Measurements from ENCODE around the gene RIC1. TPM values are rescaled to one million over a fixed set of nuclear protein-coding genes. Genes with fewer than 3 reads are reported as not detected.
"Not testable (repeated sequence)": the region's sequence is repeated elsewhere in the genome, so short reads cannot be mapped to it uniquely, and the experiment has no call there.

The RIC1 gene
- polyA plus RNA-seq, 4 donors: 3.9 to 16.5 (median 6.8) TPM

- no peak overlapping the region for H3K27ac ChIP-seq (ENCODE audit: low read depth in 1 of 3, low read length in 2 of 3)
- WGBS, 3 donors: 73 to 85% (median 74%) methylated on average over 3 of the region's 3 CpGs
- FAIRE-seq (no peak), DNase-seq (no peak)
- H3K36me3 ChIP-seq (ENCODE audit: control insufficient read depth in 3 of 3, insufficient read depth in 2 of 3, low read depth in 1 of 3, low read length in 3 of 3): peaks cover 0 to 9% (median 0%) of the 10 kb centered on the region in 3 donors
- H3K4me1 ChIP-seq (ENCODE audit: control insufficient read depth in 3 of 3, insufficient read depth in 2 of 3, low read depth in 1 of 3, low read length in 2 of 3): no peaks in the 10 kb centered on the region
- H3K9me3 ChIP-seq (ENCODE audit: control insufficient read depth in 2 of 2, insufficient read depth in 1 of 2, low read depth in 1 of 2, low read length in 1 of 2): peaks cover 0 to 24% of the 10 kb centered on the region in 2 donors
- no peaks in the 10 kb centered on the region for H3K27me3 ChIP-seq (ENCODE audit: control insufficient read depth in 3 of 3, insufficient read depth in 3 of 3, low read length in 3 of 3)
- H3K4me3 ChIP-seq (ENCODE audit: low read depth in 1 of 3, low read length in 3 of 3): no peak overlapping the region
Observed at GRCh38 chr9:5665059-5665458, 36.2 kb downstream of the RIC1 start.

- WGBS, 3 donors: 90 to 97% (median 97%) methylated on average over 6 of the region's 6 CpGs
- H3K4me1 ChIP-seq (ENCODE audit: control insufficient read depth in 3 of 3, insufficient read depth in 2 of 3, low read depth in 1 of 3, low read length in 2 of 3): no peaks in the 10 kb centered on the region
- DNase-seq (no peak), FAIRE-seq (no peak)
- peaks cover 0 to 31% of the 10 kb centered on the region in 2 donors for H3K9me3 ChIP-seq (ENCODE audit: control insufficient read depth in 2 of 2, insufficient read depth in 1 of 2, low read depth in 1 of 2, low read length in 1 of 2)
- no peaks in the 10 kb centered on the region for H3K27me3 ChIP-seq (ENCODE audit: control insufficient read depth in 3 of 3, insufficient read depth in 3 of 3, low read length in 3 of 3)
- H3K27ac ChIP-seq (ENCODE audit: low read depth in 1 of 3, low read length in 2 of 3): no peak overlapping the region
- H3K4me3 ChIP-seq (ENCODE audit: low read depth in 1 of 3, low read length in 3 of 3): no peak overlapping the region
- peaks cover 0 to 11% (median 0%) of the 10 kb centered on the region in 3 donors for H3K36me3 ChIP-seq (ENCODE audit: control insufficient read depth in 3 of 3, insufficient read depth in 2 of 3, low read depth in 1 of 3, low read length in 3 of 3)
Observed at GRCh38 chr9:5667391-5667790, 38.5 kb downstream of the RIC1 start.

GRCh38 chr9:5670079-5670478 lies 41.2 kb downstream of the RIC1 start:
- WGBS, 3 donors: 74 to 95% (median 89%) methylated on average over 2 of the region's 2 CpGs
- Histone ChIP-seq H3K27ac (ENCODE audit: low read depth in 1 of 3, low read length in 2 of 3) (no peak overlapping the region), H3K4me1 (ENCODE audit: control insufficient read depth in 3 of 3, insufficient read depth in 2 of 3, low read depth in 1 of 3, low read length in 2 of 3) (no peaks in the 10 kb centered on the region), H3K9me3 (ENCODE audit: control insufficient read depth in 2 of 2, insufficient read depth in 1 of 2, low read depth in 1 of 2, low read length in 1 of 2) (peaks cover 0 to 27% of the 10 kb centered on the region in 2 donors), H3K4me3 (ENCODE audit: low read depth in 1 of 3, low read length in 3 of 3) (no peak overlapping the region), H3K27me3 (ENCODE audit: control insufficient read depth in 3 of 3, insufficient read depth in 3 of 3, low read length in 3 of 3) (no peaks in the 10 kb centered on the region), H3K36me3 (ENCODE audit: control insufficient read depth in 3 of 3, insufficient read depth in 2 of 3, low read depth in 1 of 3, low read length in 3 of 3) (peaks cover 0 to 11% (median 0%) of the 10 kb centered on the region in 3 donors)
- no peak for DNase-seq
- FAIRE-seq: no peak

GRCh38 chr9:5671711-5672353 lies 42.9 kb downstream of the RIC1 start:
- H3K27ac ChIP-seq (ENCODE audit: low read depth in 1 of 3, low read length in 2 of 3): no peak overlapping the region

GRCh38 chr9:5675046-5675445 lies 46.1 kb downstream of the RIC1 start:
- DNase-seq: peak in 1 of 2 donors; percentile 21
- H3K27me3 ChIP-seq (ENCODE audit: control insufficient read depth in 3 of 3, insufficient read depth in 3 of 3, low read length in 3 of 3); FAIRE-seq; H3K4me1 ChIP-seq (ENCODE audit: control insufficient read depth in 3 of 3, insufficient read depth in 2 of 3, low read depth in 1 of 3, low read length in 2 of 3); H3K4me3 ChIP-seq (ENCODE audit: low read depth in 1 of 3, low read length in 3 of 3); H3K27ac ChIP-seq (ENCODE audit: low read depth in 1 of 3, low read length in 2 of 3); H3K36me3 ChIP-seq (ENCODE audit: control insufficient read depth in 3 of 3, insufficient read depth in 2 of 3, low read depth in 1 of 3, low read length in 3 of 3); H3K9me3 ChIP-seq (ENCODE audit: control insufficient read depth in 2 of 2, insufficient read depth in 1 of 2, low read depth in 1 of 2, low read length in 1 of 2): not testable (repeated sequence)
- 90 to 93% (median 92%) methylated on average over 11 of the region's 11 CpGs for WGBS, 3 donors

More at GRCh38 chr9:5671711-5672353, 42.9 kb downstream of the RIC1 start:
- Histone ChIP-seq H3K27me3 (ENCODE audit: control insufficient read depth in 3 of 3, insufficient read depth in 3 of 3, low read length in 3 of 3) (no peaks in the 10 kb centered on the region), H3K36me3 (ENCODE audit: control insufficient read depth in 3 of 3, insufficient read depth in 2 of 3, low read depth in 1 of 3, low read length in 3 of 3) (peaks cover 0 to 6% (median 0%) of the 10 kb centered on the region in 3 donors), H3K4me3 (ENCODE audit: low read depth in 1 of 3, low read length in 3 of 3) (no peak overlapping the region), H3K4me1 (ENCODE audit: control insufficient read depth in 3 of 3, insufficient read depth in 2 of 3, low read depth in 1 of 3, low read length in 2 of 3) (no peaks in the 10 kb centered on the region), H3K9me3 (ENCODE audit: control insufficient read depth in 2 of 2, insufficient read depth in 1 of 2, low read depth in 1 of 2, low read length in 1 of 2) (peaks cover 0 to 23% of the 10 kb centered on the region in 2 donors)
- WGBS, 3 donors: 71 to 79% (median 72%) methylated on average over 3 of the region's 3 CpGs
- FAIRE-seq: no peak
- DNase-seq: peak; percentile 4 to 6

GRCh38 chr9:5683591-5683990 lies 54.7 kb downstream of the RIC1 start:
- not testable (repeated sequence) for FAIRE-seq; H3K36me3 ChIP-seq (ENCODE audit: control insufficient read depth in 3 of 3, insufficient read depth in 2 of 3, low read depth in 1 of 3, low read length in 3 of 3); H3K9me3 ChIP-seq (ENCODE audit: control insufficient read depth in 2 of 2, insufficient read depth in 1 of 2, low read depth in 1 of 2, low read length in 1 of 2); H3K4me1 ChIP-seq (ENCODE audit: control insufficient read depth in 3 of 3, insufficient read depth in 2 of 3, low read depth in 1 of 3, low read length in 2 of 3); H3K4me3 ChIP-seq (ENCODE audit: low read depth in 1 of 3, low read length in 3 of 3); H3K27ac ChIP-seq (ENCODE audit: low read depth in 1 of 3, low read length in 2 of 3); H3K27me3 ChIP-seq (ENCODE audit: control insufficient read depth in 3 of 3, insufficient read depth in 3 of 3, low read length in 3 of 3); DNase-seq
- 95 to 98% (median 96%) methylated on average over 9 to 11 of the region's 11 CpGs for WGBS, 3 donors

- Histone ChIP-seq H3K9me3 (ENCODE audit: control insufficient read depth in 2 of 2, insufficient read depth in 1 of 2, low read depth in 1 of 2, low read length in 1 of 2) (peaks cover 0 to 9% of the 10 kb centered on the region in 2 donors), H3K27ac (ENCODE audit: low read depth in 1 of 3, low read length in 2 of 3) (no peak overlapping the region), H3K27me3 (ENCODE audit: control insufficient read depth in 3 of 3, insufficient read depth in 3 of 3, low read length in 3 of 3) (no peaks in the 10 kb centered on the region), H3K4me1 (ENCODE audit: control insufficient read depth in 3 of 3, insufficient read depth in 2 of 3, low read depth in 1 of 3, low read length in 2 of 3) (no peaks in the 10 kb centered on the region), H3K4me3 (ENCODE audit: low read depth in 1 of 3, low read length in 3 of 3) (no peak overlapping the region), H3K36me3 (ENCODE audit: control insufficient read depth in 3 of 3, insufficient read depth in 2 of 3, low read depth in 1 of 3, low read length in 3 of 3) (no peaks in the 10 kb centered on the region)
- peak in 1 of 2 donors; percentile 11 for DNase-seq
- 97 to 100% (median 98%) methylated on average over 6 to 7 of the region's 7 CpGs for WGBS, 3 donors
- FAIRE-seq: no peak
Observed at GRCh38 chr9:5684101-5684500, 55.2 kb downstream of the RIC1 start.

GRCh38 chr9:5688109-5688508 lies 59.2 kb downstream of the RIC1 start:
- H3K36me3 ChIP-seq (ENCODE audit: control insufficient read depth in 3 of 3, insufficient read depth in 2 of 3, low read depth in 1 of 3, low read length in 3 of 3): no peaks in the 10 kb centered on the region
- 55 to 88% (median 68%) methylated on average over 1 of the region's 1 CpG for whole genome bisulfite sequencing, 3 donors
- H3K4me1 ChIP-seq (ENCODE audit: control insufficient read depth in 3 of 3, insufficient read depth in 2 of 3, low read depth in 1 of 3, low read length in 2 of 3): no peaks in the 10 kb centered on the region
- no peak for FAIRE-seq
- H3K27me3 ChIP-seq (ENCODE audit: control insufficient read depth in 3 of 3, insufficient read depth in 3 of 3, low read length in 3 of 3): no peaks in the 10 kb centered on the region
- no peak overlapping the region for H3K27ac ChIP-seq (ENCODE audit: low read depth in 1 of 3, low read length in 2 of 3)
- DNase-seq: no peak
- H3K9me3 ChIP-seq (ENCODE audit: control insufficient read depth in 2 of 2, insufficient read depth in 1 of 2, low read depth in 1 of 2, low read length in 1 of 2): peaks cover 0 to 9% of the 10 kb centered on the region in 2 donors
- H3K4me3 ChIP-seq (ENCODE audit: low read depth in 1 of 3, low read length in 3 of 3): no peak overlapping the region

- FAIRE-seq: no peak
- no peak for DNase-seq
- 29 to 78% (median 42%) methylated on average over 1 of the region's 1 CpG for WGBS, 3 donors
Observed at GRCh38 chr9:5690278-5690677, 61.4 kb downstream of the RIC1 start.

More at GRCh38 chr9:5690278-5690677, 61.4 kb downstream of the RIC1 start:
- no peak overlapping the region for H3K4me3 ChIP-seq (ENCODE audit: low read depth in 1 of 3, low read length in 3 of 3)
- H3K9me3 ChIP-seq (ENCODE audit: control insufficient read depth in 2 of 2, insufficient read depth in 1 of 2, low read depth in 1 of 2, low read length in 1 of 2): no peaks in the 10 kb centered on the region
- no peaks in the 10 kb centered on the region for H3K36me3 ChIP-seq (ENCODE audit: control insufficient read depth in 3 of 3, insufficient read depth in 2 of 3, low read depth in 1 of 3, low read length in 3 of 3)
- H3K27ac ChIP-seq (ENCODE audit: low read depth in 1 of 3, low read length in 2 of 3): no peak overlapping the region
- H3K4me1 ChIP-seq (ENCODE audit: control insufficient read depth in 3 of 3, insufficient read depth in 2 of 3, low read depth in 1 of 3, low read length in 2 of 3): no peaks in the 10 kb centered on the region
- no peaks in the 10 kb centered on the region for H3K27me3 ChIP-seq (ENCODE audit: control insufficient read depth in 3 of 3, insufficient read depth in 3 of 3, low read length in 3 of 3)

Data from small intestine (tissue), 7 donors.